GM12864 (cell line): ENCODE data around the gene VIPR2.

Experiments used
- DNase-seq: peaks from one replicate; pipeline ENCODE4 v3.0.0-alpha.2; 2011; ENCODE audit warnings: low read depth
- H3K4me3 ChIP-seq: 2 replicates; pipeline ENCODE4 v1.5.1; 2011; ENCODE audit warnings: mild to moderate bottlenecking, low read depth, low read length, control low read depth
- CTCF ChIP-seq: IDR thresholded peaks from 2 replicates; pipeline ENCODE4 v1.5.1; 2011; ENCODE audit warnings: low read depth, mild to moderate bottlenecking, moderate library complexity, low read length, control low read depth, inconsistent platforms; ENCODE audit errors: missing control alignments

VIPR2 gene

GRCh38 chr7:159118197-159118595, 26.5 kb downstream of the VIPR2 start:
- no peak for TF ChIP-seq CTCF
- no peak overlapping the region for H3K4me3 ChIP-seq
- no peak for DNase-seq

- no peak overlapping the region for H3K4me3 ChIP-seq
- TF ChIP-seq CTCF: no peak
- no peak for DNase-seq
Measured at GRCh38 chr7:159117366-159118196, 27.1 kb downstream of the VIPR2 start.

- DNase-seq: no peak
- no peak overlapping the region for H3K4me3 ChIP-seq
- TF ChIP-seq CTCF: no peak
Measured at GRCh38 chr7:159116581-159117339, 27.9 kb downstream of the VIPR2 start.

- H3K4me3 ChIP-seq: no peak overlapping the region
- TF ChIP-seq CTCF: no peak
- no peak for DNase-seq
Measured at GRCh38 chr7:159115601-159116501, 28.8 kb downstream of the VIPR2 start.

- TF ChIP-seq CTCF: no peak
- no peak for DNase-seq
- no peak overlapping the region for H3K4me3 ChIP-seq
Measured at GRCh38 chr7:159114981-159115380, 29.7 kb downstream of the VIPR2 start.

GRCh38 chr7:159114096-159114495, 30.6 kb downstream of the VIPR2 start:
- DNase-seq: no peak
- no peak overlapping the region for H3K4me3 ChIP-seq
- TF ChIP-seq CTCF: no peak
